Heart right ventricle (tissue), 16 donors: Measurements from ENCODE around the gene DCUN1D1. TPM values are rescaled to one million over a fixed set of nuclear protein-coding genes. Genes with fewer than 3 reads are reported as not detected.

Source experiments
- ATAC-seq, 8 donors: fragments of 200-7000 bp; cut with Tn5 transposase; one replicate each; pipeline ENCODE4 v1.9.1; 2020; ENCODE audit warnings: mild to moderate bottlenecking in 8 of 8, moderate library complexity in 8 of 8, moderate number of reproducible peaks in 1 of 8
- DNase-seq, 2 donors: peaks; one replicate each; pipeline ENCODE4 v3.0.0-alpha.2; 2020
- H3K27ac ChIP-seq, 10 donors: fragments of 200-600 bp; sonication (generic) in 2 of 10; one replicate each; pipeline versions ENCODE4 v1.5.0 to v1.8.0; 2020 to 2022; ENCODE audit warnings: mild to moderate bottlenecking in 3 of 10
- H3K27me3 ChIP-seq, 7 donors: fragments of 200-600 bp; one replicate each; pipeline ENCODE4 v1.8.0; 2021 to 2022; ENCODE audit warnings: mild to moderate bottlenecking in 2 of 7
- H3K36me3 ChIP-seq, 9 donors: fragments of 200-600 bp; sonication (generic) in 1 of 9; one replicate each; pipeline versions ENCODE4 v1.5.0 to v1.8.0; 2020 to 2022; ENCODE audit warnings: mild to moderate bottlenecking in 2 of 9
- H3K4me1 ChIP-seq, 9 donors: fragments of 200-600 bp; sonication (generic) in 1 of 9; one replicate each; pipeline versions ENCODE4 v1.5.0 to v1.8.0; 2020 to 2022; ENCODE audit warnings: mild to moderate bottlenecking in 4 of 9
- H3K4me3 ChIP-seq, 10 donors: fragments of 200-600 bp; sonication (generic) in 2 of 10; one replicate each; pipeline versions ENCODE4 v1.5.0 to v1.8.0; 2020 to 2022; ENCODE audit warnings: mild to moderate bottlenecking in 7 of 10, moderate library complexity in 2 of 10
- H3K9me3 ChIP-seq, 11 donors: fragments of 200-600 bp in 10 of 11; sonication (generic) in 2 of 11; one replicate each; pipeline versions ENCODE4 v1.5.0 to v1.8.0; 2013 to 2022; ENCODE audit warnings: mild to moderate bottlenecking in 2 of 11, control low read depth in 1 of 11, moderate library complexity in 1 of 11
- CTCF ChIP-seq, 9 donors: fragments of 200-600 bp; sonication (generic) in 2 of 9; IDR thresholded peaks; one replicate each; pipeline versions ENCODE4 v1.5.0 to v1.8.0; 2021 to 2022; ENCODE audit warnings: antibody characterized with exemption in 9 of 9, mild to moderate bottlenecking in 5 of 9, moderate library complexity in 1 of 9
- WGBS, 2 donors: extraction: QIAGEN DNeasy Blood & Tissue Kit; methylation state at CpG; one replicate each; pipeline ENCODE4 v1.1.7; 2013; ENCODE audit warnings: inconsistent platforms in 1 of 2; 5-methylcytosine and 5-hydroxymethylcytosine counted together
- intact Hi-C, 10 donors: fragments of 100-400 bp; cut with DNase I; formaldehyde crosslinking; loops; one replicate each; pipeline versions ENCODE4 v1.11.1 to v1.14.2; 2022
- polyA plus RNA-seq, 2 donors: library from polyadenylated mRNA; stranded (reverse); fragments of 200-250 nt; gene quantifications; one replicate each; pipeline ENCODE4 v1.2.3, GENCODE V29; 2013
- total RNA-seq, 10 donors: library from RNA; stranded (reverse); fragmentation: NEBNext Ultra II Directional in 3 of 10; extraction: Animal tissue kit (Norgen Biotek cat#: 25700) in 3 of 10; gene quantifications; one replicate each; pipeline versions ENCODE4 v1.2.1 to v1.2.4, GENCODE V29; 2021 to 2023
- donor health status: Arrhythmogenic right ventricular cardiomyopathy.
- donor health status: ischemic (EF 13 %, LVEDD 7.1; RV severe dilation, severe dysfunction).
- donor health status: healthy with polysubstance abuse.
- donor health status: DM: no; HTN: yes; CAD: no.
- donor health status: DM: no; HTN: no; CAD: no.
- donor health status: ischemic (EF 25% LVEDD 6.9; RV normal size, moderate dysfunction).
- donor health status: ischemic (EF 25% LVEDD 5.7; RV mildly dilated, moderate dysfunction).
- donor health status: healthy.
- donor health status: DM: yes; HTN: yes; CAD: no.
- donor health status: Ischemic cardiomyopathy.
- donor health status: ischemic (EF 35%, LVEDD 5.7; RV mildly dilated, moderate dysfunction).
- donor health status: nonischemic (EF 11% LVEDD 7.7; RV severe dilation, severe dysfunction).
- donor health status: DM: yes; HTN: yes; CAD: no.
- donor health status: PGD.
- donor health status: ischemic (EF 29% LVEDD 5.4; RV normal size, mild dysfunction).
- donor health status: nonischemic (EF 23%, LVEDD 6.1; RV moderate dilation, normal function).

DCUN1D1 gene
- total and polyA plus RNA-seq, 12 donors: 7.9 to 45.2 (median 35.5) TPM

GRCh38 chr3:182969277-182969676, 11.1 kb downstream of the DCUN1D1 start:
- intact Hi-C loops: no loop called here
- Histone ChIP-seq H3K4me1 (peaks cover 0 to 34% (median 17%) of the 10 kb centered on the region in 9 donors), H3K4me3 (no peak overlapping the region), H3K27me3 (no peaks in the 10 kb centered on the region), H3K9me3 (no peaks in the 10 kb centered on the region), H3K27ac (no peak overlapping the region), H3K36me3 (peaks cover 0 to 4% (median 0%) of the 10 kb centered on the region in 9 donors)
- ATAC-seq (no peak), DNase-seq (no peak)
- TF ChIP-seq CTCF (IDR thresholded peaks at IDR 0.05): no peak

- Histone ChIP-seq H3K36me3 (peaks cover 0 to 18% (median 0%) of the 10 kb centered on the region in 9 donors), H3K9me3 (no peaks in the 10 kb centered on the region), H3K27me3 (no peaks in the 10 kb centered on the region), H3K4me3 (no peak overlapping the region), H3K4me1 (peaks cover 0 to 34% (median 17%) of the 10 kb centered on the region in 9 donors), H3K27ac (no peak overlapping the region)
- TF ChIP-seq CTCF (IDR thresholded peaks at IDR 0.05): no peak
- WGBS, 2 donors: 85 to 90% methylated on average over 6 of the region's 6 CpGs
- DNase-seq: no peak
- intact Hi-C loops: no loop called here
- ATAC-seq: no peak
These were observed 12.8 kb downstream of the DCUN1D1 start for GRCh38 chr3:182967218-182968204.

- no peak for TF ChIP-seq CTCF (IDR thresholded peaks at IDR 0.05)
- H3K9me3 ChIP-seq: no peaks in the 10 kb centered on the region
- H3K36me3 ChIP-seq: peaks cover 0 to 30% (median 0%) of the 10 kb centered on the region in 9 donors
- no peak for ATAC-seq
- WGBS, 2 donors: 89 to 91% methylated on average over 9 of the region's 9 CpGs
- no peaks in the 10 kb centered on the region for H3K27me3 ChIP-seq
- intact Hi-C loops: no loop called here
- no peak overlapping the region for H3K4me3 ChIP-seq
- H3K27ac ChIP-seq: no peak overlapping the region
- H3K4me1 ChIP-seq: peaks cover 0 to 33% (median 17%) of the 10 kb centered on the region in 9 donors
- DNase-seq: no peak
These were observed 14.4 kb downstream of the DCUN1D1 start for GRCh38 chr3:182965861-182966366.

GRCh38 chr3:182964179-182964578, 16.2 kb downstream of the DCUN1D1 start:
- TF ChIP-seq CTCF (IDR thresholded peaks at IDR 0.05): no peak
- DNase-seq: no peak
- ATAC-seq: no peak
- WGBS, 2 donors: 94 to 96% methylated on average over 1 of the region's 1 CpG
- H3K27ac ChIP-seq: no peak overlapping the region
- no peak overlapping the region for H3K4me3 ChIP-seq
- peaks cover 0 to 44% (median 0%) of the 10 kb centered on the region in 9 donors for H3K36me3 ChIP-seq
- H3K27me3 ChIP-seq: no peaks in the 10 kb centered on the region
- H3K9me3 ChIP-seq: no peaks in the 10 kb centered on the region
- peaks cover 0 to 33% (median 15%) of the 10 kb centered on the region in 9 donors for H3K4me1 ChIP-seq
- intact Hi-C loops: no loop called here
